Measurements from ENCODE around the gene PRLR.

The PRLR gene

GRCh38 chr5:35162848-35163709 lies 67.2 kb downstream of the PRLR start:
- in situ Hi-C loops (cut with HindIII; ENCODE audit: low sequenced_read_pairs), result no loop called here

- in situ Hi-C loops (cut with HindIII; ENCODE audit: low sequenced_read_pairs), result no loop called here
These were observed 68.5 kb downstream of the PRLR start for GRCh38 chr5:35161652-35162273.

DNA sequence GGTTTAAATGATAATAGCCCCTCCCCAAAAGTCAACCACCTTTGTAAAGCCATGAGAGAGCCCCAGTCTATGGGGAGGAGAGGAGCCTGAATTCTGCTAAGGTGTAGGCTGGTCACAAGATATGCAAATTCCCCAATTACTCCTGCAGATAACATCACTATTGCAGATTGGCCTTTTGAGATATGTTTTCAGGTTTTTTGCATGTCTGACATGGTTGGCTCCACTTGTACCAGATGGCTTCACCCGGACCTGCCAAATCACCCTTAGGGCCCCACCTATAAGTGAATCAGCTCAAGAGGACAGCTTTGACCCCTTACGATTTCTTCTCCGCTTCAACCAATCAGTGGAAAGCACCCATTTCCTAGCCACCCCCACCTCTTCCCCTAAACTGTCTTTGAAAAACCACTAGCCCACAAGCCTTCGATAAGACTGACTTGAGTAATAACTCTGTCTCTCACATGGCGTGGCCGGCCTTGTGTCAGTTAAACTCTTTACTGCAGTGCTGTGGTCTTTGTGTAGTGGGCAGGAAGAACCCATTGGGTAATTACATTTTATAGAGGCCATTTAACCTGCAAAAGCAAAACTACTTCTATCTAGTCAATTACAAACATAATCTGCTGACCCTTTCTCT lies 69.7 kb downstream of the PRLR start:
- in situ Hi-C loops (cut with HindIII; ENCODE audit: low sequenced_read_pairs), result no loop called here

DNA sequence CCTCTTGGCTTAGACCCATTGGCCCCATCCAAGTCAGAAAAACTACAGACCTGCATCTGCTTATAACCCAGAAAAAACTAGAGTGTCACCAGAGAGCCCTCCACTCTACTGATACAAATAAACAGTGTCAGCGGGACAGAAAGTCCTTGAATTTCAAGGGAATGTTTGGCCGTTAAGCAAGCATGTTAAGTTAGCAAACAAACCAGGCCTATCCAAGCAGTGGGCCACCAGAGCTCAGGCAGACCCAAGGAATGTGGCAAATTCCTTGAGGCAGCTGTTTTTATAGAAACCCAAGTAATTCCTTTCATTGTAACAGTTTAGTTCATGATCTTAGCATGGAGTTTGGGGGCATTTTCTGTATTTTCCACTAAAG lies 70.9 kb downstream of the PRLR start:
- in situ Hi-C loops (cut with HindIII; ENCODE audit: low sequenced_read_pairs), result no loop called here

GRCh38 chr5:35158622-35159369 lies 71.5 kb downstream of the PRLR start:
- in situ Hi-C loops (cut with HindIII; ENCODE audit: low sequenced_read_pairs), result no loop called here

DNA sequence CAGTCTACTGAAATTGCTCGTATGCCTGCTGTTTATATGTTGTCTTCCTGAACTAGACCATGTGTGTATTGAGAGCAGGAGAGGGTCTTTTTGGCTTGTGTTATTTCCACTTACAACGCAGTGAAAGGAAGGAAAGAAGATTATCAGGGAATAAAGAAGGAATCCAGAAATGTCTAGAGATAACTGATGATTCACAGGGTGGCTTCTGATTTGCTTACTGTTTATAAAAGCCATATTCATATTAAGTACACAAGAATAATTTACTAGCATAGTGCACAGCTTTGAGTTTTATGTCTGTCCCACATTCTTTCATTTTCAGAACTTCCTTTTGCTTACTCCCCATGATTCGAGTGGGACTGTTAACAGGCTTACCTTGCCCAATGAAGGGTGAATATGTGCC lies 72.1 kb downstream of the PRLR start:
- in situ Hi-C loops (cut with HindIII; ENCODE audit: low sequenced_read_pairs), result no loop called here

DNA sequence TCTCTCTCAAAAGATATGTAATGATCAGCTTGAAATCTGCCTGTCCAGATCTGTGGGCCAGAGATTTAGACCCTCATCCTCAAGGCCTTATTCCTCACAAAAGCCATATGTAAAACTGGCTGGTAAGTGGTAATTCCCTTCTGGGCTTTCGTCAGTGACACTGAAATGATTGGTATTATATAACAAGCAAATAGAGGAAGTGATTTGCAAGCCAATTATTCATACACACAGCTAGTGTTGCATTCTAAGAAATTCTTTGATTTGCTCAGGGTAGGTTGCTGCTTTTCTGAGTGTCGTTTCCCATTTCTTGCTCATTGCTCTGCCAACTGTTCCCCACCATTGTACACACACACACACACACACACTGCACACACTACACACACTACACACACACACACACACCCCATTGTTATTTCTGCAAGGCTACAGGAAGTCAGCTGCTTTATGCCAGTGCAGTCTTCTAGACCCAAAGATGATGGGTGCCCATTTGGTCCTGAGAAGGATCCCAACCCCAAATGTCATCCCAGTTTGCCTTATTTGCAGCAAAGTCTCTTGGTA lies 76.8 kb downstream of the PRLR start:
- in situ Hi-C loops (cut with HindIII; ENCODE audit: low sequenced_read_pairs), result no loop called here

- in situ Hi-C loops (cut with HindIII; ENCODE audit: low sequenced_read_pairs), result no loop called here
These were observed 77.6 kb downstream of the PRLR start for GRCh38 chr5:35152733-35153132.

DNA sequence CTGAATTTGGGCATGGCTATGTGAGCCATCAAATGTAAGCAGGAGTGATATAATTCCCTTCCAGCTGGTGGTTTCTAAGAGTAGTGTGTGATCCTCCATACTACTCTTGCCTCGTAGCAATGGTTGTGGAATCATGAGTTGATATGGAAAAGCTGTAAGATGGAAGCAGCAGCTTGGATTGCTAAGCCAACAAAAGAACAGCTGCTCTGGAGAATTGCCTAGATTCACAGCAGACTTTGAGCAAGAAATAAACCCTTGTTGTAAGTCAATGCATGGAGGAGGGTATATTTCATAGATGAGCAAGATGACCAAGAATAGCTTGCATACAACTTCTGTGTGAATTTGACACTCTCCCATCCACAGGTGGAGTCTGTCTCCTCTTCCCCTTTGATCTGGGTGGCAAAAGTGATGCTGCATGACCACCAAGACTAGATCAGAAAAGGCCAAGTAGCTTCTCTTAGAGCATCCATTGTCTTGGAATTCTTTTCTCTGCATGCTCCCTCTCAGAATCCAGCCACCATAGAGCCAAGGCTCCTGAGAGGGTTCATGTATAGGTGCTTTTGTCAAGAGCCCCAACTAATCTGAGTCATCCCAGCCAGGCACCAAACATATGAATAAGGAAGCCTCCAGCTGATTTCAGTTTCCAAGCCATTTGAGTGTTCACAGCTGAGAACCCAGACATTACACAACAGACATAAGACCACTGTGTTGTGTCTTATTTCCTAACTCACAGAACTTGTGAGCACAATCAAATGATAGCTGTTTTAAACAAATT lies 79.0 kb downstream of the PRLR start:
- in situ Hi-C loops (cut with HindIII; ENCODE audit: low sequenced_read_pairs), result no loop called here

DNA sequence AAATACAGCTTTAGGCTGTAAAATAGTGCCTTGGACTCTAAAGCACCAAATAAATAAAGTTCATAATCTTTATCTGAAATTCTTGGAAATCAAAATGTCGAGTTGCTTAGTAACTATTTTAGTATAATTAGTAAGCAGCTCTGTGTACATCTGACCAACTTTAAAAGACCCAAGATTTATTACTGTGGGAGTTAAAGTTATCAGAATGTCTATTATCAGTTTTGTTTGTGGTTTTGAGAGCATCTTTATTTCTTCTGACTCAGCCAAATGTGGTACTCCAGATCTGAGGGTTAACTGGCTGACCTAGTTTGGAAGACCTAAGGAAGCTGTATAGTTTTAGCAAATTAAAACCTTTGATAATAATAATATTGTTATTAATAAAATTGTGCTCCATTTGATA lies 81.2 kb downstream of the PRLR start:
- in situ Hi-C loops (cut with HindIII; ENCODE audit: low sequenced_read_pairs), result no loop called here

DNA sequence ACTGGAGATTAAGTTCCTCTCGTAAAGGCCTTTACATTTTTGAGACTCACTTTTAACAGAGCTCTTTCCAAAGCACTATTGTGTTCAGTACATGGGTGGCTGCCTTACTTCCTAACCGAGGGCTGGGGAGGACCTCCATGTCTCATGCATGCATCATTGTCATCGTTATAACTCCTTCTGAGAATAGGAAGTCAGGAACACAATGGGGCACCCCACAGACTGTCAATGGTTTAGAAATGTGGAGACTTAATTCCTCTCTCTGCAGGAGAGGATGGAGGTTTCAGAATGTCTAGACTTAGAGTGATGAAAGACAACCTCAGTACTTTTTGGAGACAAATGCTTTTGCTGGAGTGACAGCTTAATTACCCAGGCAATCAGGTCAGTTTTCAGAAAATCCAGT lies 83.9 kb downstream of the PRLR start:
- in situ Hi-C loops (cut with HindIII; ENCODE audit: low sequenced_read_pairs), result no loop called here

DNA sequence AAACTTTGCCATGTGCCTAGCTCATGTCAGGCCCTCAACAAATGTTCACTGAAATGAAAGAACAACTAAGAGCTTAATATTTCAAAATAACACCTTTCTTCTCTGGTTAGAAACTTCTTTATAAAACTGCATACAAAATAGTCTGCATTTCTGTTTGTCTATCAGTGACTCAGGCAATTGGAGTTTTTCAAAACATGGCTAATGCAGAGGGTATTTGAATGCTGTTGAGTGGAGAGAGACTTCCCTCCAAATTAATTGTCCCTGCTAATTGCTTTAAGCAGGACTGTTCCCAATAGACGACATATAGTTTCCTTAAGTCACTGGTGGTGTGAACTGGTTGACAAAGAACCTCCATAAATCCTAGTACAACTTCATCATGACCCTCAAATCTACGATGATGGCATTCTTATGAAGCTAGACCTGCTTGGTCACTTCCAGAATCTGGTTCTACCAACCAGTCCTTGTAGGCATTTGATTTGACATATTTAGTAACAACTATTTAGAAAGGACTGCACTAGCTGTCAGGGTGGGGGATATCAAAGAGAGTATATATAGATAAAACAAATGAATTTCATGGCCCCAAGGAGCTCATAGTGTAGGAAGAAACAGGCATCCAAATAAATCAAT lies 84.5 kb downstream of the PRLR start:
- in situ Hi-C loops (cut with HindIII; ENCODE audit: low sequenced_read_pairs), result no loop called here

DNA sequence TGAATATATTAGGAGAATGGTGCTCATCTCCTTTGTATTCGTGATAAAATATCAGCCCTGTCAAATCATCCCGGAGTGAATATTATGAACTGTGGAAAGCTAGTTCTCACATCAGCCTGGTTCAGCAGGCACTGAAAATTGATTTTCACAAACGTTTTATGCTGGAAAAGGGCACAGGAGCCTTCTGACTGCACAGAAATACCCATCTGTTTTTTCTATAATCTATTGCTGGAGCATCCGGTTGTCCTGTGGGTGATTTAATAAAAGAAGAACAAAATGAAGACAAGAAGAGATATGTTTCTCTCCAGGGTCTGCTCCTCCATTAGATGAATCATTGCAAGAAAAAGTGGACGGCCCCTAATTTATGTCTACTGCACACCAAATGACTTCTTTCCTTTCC lies 85.3 kb downstream of the PRLR start:
- in situ Hi-C loops (cut with HindIII; ENCODE audit: low sequenced_read_pairs), result no loop called here

- in situ Hi-C loops (cut with HindIII; ENCODE audit: low sequenced_read_pairs), result no loop called here
These were observed 86.4 kb downstream of the PRLR start for GRCh38 chr5:35143841-35144240.

DNA sequence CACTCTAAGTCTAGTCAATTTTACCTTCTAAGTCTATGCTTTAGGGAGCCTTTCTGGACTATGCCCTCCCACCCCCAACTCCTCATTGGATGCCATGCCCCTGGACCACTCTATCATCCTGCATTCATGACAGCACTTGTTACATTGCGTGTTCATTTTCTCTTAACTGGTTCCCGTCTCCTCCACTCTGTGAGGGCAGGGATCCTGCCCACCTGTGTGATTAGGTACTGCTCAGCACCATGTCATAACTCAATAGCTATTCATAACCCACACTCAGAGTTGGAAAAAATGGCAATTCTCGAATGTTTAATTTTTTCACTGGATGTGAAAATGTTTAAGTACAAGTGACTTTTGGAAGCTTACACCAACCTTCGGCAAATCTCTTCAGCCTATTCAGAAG lies 88.5 kb downstream of the PRLR start:
- in situ Hi-C loops (cut with HindIII; ENCODE audit: low sequenced_read_pairs), result no loop called here

DNA sequence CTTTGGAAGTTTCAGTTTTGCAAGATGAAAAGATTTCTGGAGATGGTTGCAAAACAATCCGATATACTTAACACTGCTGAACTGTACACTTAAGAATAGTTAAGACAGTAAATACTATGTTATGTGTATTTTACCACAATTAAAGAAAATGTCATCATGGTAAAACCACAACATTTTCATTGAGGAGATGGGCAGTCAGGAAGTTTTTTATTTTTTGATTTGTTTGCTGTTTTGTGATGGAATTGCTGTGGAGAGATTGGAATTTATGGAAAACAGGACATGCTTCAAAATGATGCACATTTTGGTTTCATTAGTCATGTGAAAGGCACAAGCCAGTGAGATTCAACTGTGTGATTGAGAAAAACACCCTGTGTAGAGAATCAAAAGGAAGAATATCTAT lies 92.1 kb downstream of the PRLR start:
- in situ Hi-C loops (cut with HindIII; ENCODE audit: low sequenced_read_pairs), result no loop called here

DNA sequence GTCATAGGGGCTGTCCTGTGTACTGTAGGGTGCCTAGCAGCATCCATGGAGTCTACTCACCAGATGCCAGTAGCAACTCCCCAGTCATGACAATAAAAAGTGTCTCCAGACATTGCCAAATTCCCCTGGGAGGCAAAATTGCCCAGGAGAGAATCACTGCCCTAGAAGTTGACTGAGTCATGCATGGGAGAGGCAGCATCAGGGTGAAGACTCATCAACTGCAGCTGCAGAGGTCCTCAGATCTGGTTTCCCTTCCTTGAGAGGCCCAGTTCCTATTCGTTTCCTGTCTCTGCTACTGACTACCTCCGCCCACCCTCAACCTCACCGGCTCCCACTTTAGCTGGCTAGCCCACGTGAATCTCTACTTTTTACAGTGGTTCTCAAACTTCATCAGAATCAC lies 93.9 kb downstream of the PRLR start:
- in situ Hi-C loops (cut with HindIII; ENCODE audit: low sequenced_read_pairs), result no loop called here

DNA sequence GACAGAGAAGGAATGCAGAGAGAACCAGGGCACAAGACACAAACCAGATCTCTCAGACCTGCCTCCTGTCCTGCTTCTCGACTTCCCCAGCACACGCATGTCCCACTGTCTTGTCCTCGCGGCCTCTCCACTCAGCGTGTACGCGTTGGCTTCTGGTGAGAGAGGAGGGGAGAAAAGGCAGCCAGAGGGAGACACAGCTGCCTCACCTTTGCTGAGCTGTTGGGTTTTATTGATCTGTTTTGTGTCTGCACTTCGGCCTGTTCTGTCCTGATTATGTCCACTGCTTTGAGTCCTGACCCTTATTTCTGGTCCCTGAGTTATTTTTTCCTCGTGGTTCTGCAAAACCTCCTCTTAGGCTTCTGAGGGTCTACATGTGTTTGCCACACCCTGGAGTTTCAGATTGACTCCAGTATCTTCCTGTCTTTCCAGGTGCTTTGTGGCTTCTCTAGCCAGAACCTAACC lies 95.0 kb downstream of the PRLR start:
- in situ Hi-C loops (cut with HindIII; ENCODE audit: low sequenced_read_pairs), result no loop called here

DNA sequence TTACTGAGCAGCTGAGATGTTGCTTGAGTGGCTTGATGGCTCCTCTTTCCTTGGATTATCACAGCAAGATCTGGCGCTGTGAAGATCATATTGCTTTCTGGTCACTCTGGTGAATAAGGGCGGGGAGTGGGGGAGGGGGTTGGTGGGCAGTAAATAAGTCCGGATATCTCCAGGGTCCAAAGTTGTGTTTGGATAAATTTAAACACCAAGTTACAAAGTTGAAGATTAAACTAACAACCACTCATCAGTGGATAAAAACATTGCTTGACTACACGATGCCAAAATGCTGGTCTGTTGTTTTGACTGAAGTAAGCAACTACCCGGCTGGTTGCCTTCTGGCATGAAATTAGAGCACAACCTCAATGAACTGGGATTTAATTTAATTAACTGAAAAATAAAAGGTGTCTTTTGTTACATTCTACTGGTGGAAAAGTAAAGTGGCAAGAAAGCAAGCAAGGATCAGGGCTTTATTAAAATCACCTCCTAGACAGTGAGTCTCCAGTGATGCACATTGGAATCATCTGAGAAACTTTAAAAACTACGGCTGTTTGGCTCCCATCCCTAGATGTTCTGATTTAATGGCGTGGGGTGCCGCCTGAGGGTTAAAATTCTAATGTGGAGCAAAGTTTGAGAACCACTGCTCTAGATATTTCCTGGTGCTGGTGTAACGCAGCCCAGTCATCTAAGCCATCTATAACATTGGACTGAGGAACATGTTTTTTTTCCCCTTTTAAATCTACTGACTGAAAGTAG lies 95.8 kb downstream of the PRLR start:
- in situ Hi-C loops (cut with HindIII; ENCODE audit: low sequenced_read_pairs), result no loop called here
